ENCODE data around the gene THAP5.
A peak's percentile ranks its signal among the peaks of the same experiment; 100 is the strongest.

THAP5 gene

DNA sequence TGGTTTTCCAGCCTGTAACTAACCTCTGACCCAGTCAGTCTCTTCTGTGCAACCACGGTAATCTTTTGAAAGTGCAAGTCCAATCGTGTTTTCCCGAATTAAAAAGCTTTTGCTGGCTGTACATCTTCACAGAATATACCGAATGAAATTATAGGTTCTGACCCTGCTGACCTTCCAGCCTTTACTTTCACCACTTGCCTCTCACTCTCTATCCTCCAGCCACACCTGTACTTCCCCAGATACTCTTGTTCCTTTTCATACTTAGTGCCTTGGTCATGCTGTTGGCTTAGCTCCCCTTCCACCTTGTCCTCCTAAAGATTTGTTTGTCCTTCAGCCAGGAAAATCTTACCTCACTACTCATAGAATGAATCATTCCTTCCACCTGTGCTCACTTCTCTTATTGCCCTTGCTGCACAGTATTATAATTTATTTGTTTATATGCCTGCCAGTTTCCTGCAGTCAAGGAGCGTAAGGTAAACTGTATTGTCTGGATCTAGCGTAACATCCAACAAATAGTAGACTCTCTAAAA, 41.3 kb downstream of the THAP5 start:
- no peak overlapping the region for H3K4me3 ChIP-seq (ENCODE audit: low read length)
- no peaks in the 10 kb centered on the region for H3K9me3 ChIP-seq (ENCODE audit: control insufficient read depth, low read length)
- H3K36me3 ChIP-seq (ENCODE audit: control insufficient read depth, insufficient read depth, low read length, severe bottlenecking): no peaks in the 10 kb centered on the region
- peaks cover 24% of the 10 kb centered on the region for H3K4me1 ChIP-seq (ENCODE audit: control insufficient read depth, insufficient read depth, low read length)
- H3K27me3 ChIP-seq (replicated peaks; ENCODE audit: control insufficient read depth, insufficient read depth, low read length): no peaks in the 10 kb centered on the region
- no peak for DNase-seq (ENCODE audit: low read depth)
- H3K9ac ChIP-seq (ENCODE audit: low read length): no peak overlapping the region

GRCh38 chr7:108526768-108527017, 42.8 kb downstream of the THAP5 start:
- DNase-seq (ENCODE audit: low read depth): no peak
- H3K9me3 ChIP-seq (ENCODE audit: control insufficient read depth, low read length): no peaks in the 10 kb centered on the region
- no peaks in the 10 kb centered on the region for H3K36me3 ChIP-seq (ENCODE audit: control insufficient read depth, insufficient read depth, low read length, severe bottlenecking)
- peak overlapping the region; percentile 94 for H3K9ac ChIP-seq (ENCODE audit: low read length)
- H3K27me3 ChIP-seq (replicated peaks; ENCODE audit: control insufficient read depth, insufficient read depth, low read length): no peaks in the 10 kb centered on the region
- H3K4me1 ChIP-seq (ENCODE audit: control insufficient read depth, insufficient read depth, low read length): peaks cover 35% of the 10 kb centered on the region
- H3K4me3 ChIP-seq (ENCODE audit: low read length): peak overlapping the region; percentile 96

DNA sequence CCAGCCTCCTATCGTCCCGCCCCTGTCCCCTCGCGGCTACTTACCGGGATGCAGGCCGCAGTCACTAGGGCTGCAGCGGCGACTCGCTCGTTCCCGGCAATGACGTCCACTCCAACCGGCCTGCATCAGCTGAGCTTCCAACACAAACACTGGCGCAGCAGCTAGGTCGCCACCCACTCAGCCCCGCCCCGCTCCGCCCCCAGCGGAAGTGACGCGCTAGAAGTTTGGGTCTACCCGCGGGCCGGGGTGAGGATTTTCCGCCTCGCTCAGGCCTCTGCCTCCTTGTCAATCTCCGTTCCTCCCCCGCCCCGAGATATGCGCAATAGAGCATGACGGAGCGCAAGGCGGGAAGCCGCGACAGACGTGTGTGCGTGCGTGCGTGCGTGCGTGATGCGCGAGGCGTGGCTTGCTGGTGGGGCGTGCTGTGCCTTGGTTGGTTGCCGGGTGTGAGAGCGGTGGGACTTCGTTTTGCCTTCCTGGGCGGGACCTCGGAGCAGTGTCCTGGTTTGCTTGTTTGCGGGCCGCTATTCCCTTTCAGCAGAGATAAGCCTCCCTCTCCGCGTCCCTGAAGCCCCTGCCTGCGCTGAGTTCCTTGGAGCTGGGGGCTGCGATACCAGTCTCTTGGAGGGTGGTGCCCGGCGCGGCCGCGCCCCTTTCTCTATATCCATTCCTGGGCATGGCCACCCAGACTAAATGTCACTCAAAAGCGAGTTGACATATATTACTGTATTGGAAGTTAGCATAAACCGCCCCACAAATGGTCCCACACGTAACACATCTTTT, 43.3 kb downstream of the THAP5 start, which contains the start of gene PNPLA8:
PNPLA8 (minus strand) TSS at position 151 of the 783 bp plus-strand sequence. CDS start 10,644 bp downstream, outside the sequence.
- Histone ChIP-seq H3K36me3 (ENCODE audit: control insufficient read depth, insufficient read depth, low read length, severe bottlenecking) (no peaks in the 10 kb centered on the region), H3K4me1 (ENCODE audit: control insufficient read depth, insufficient read depth, low read length) (peaks cover 35% of the 10 kb centered on the region), H3K4me3 (ENCODE audit: low read length) (peak within 1 kb of the TSS; percentile 96), H3K9me3 (ENCODE audit: control insufficient read depth, low read length) (no peaks in the 10 kb centered on the region), H3K9ac (ENCODE audit: low read length) (peak within 1 kb of the TSS; percentile 95), H3K27me3 (replicated peaks; ENCODE audit: control insufficient read depth, insufficient read depth, low read length) (no peaks in the 10 kb centered on the region)
- peak; percentile 100 for DNase-seq (ENCODE audit: low read depth)

DNA sequence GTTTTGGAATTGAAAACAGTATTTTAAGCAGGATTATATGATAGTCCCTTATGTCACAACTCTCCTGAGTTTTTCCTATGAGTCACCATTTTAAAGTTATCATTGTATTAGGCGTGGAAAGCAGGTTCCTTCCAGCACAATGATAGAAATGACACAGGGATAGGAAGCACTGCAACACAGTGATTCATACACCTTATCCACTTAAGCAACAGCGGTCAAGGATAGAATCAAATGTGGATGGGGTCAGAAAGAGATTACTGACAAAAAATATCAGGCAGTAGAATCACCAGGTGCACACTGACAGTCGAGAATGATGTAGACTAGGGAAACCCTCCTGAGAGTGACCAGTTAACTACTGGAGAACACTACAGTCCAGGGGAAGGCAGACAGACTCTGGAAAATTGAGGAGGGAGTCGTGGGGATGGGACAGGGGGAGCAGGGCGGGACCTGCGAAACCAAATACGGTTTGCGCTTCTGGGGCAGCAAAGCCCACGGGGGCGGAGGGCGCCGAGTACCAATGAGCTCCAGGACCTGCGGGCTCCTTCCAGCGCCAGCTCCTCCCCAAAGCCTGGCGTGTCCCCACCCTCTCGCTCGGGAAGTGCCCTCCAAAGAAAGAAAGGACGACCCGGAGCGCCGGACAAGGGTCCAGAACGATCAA, 44.0 kb downstream of the THAP5 start:
- Histone ChIP-seq H3K9ac (ENCODE audit: low read length) (peak overlapping the region; percentile 95), H3K36me3 (ENCODE audit: control insufficient read depth, insufficient read depth, low read length, severe bottlenecking) (peaks cover 3% of the 10 kb centered on the region), H3K4me3 (ENCODE audit: low read length) (peak overlapping the region; percentile 96), H3K27me3 (replicated peaks; ENCODE audit: control insufficient read depth, insufficient read depth, low read length) (no peaks in the 10 kb centered on the region), H3K4me1 (ENCODE audit: control insufficient read depth, insufficient read depth, low read length) (peaks cover 35% of the 10 kb centered on the region), H3K9me3 (ENCODE audit: control insufficient read depth, low read length) (no peaks in the 10 kb centered on the region)
- DNase-seq (ENCODE audit: low read depth): peak; percentile 88

DNA sequence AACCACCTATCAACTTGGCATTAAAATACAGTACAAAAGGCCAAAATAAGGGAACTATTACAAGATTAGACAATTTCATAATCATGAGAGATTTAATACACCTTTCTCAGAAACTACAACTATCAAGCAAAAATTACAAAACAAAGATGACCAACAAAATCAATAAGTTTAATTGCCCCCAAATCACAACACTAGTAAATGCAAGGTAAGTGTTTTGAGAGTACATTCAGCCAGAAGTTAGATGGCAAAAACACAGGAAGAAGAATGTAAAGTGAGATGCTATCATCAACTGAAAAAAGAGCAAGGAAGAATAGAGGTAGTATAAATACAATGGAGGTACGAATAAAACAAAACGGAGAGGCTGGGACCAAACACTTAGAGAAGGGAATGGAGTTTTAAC, 46.7 kb downstream of the THAP5 start:
- DNase-seq (ENCODE audit: low read depth): no peak
- H3K27me3 ChIP-seq (replicated peaks; ENCODE audit: control insufficient read depth, insufficient read depth, low read length): no peaks in the 10 kb centered on the region
- peaks cover 15% of the 10 kb centered on the region for H3K36me3 ChIP-seq (ENCODE audit: control insufficient read depth, insufficient read depth, low read length, severe bottlenecking)
- H3K4me3 ChIP-seq (ENCODE audit: low read length): peak overlapping the region; percentile 96
- peaks cover 45% of the 10 kb centered on the region for H3K4me1 ChIP-seq (ENCODE audit: control insufficient read depth, insufficient read depth, low read length)
- no peaks in the 10 kb centered on the region for H3K9me3 ChIP-seq (ENCODE audit: control insufficient read depth, low read length)
- H3K9ac ChIP-seq (ENCODE audit: low read length): no peak overlapping the region

GRCh38 chr7:108517951-108518350, 51.6 kb downstream of the THAP5 start:
- peaks cover 44% of the 10 kb centered on the region for H3K36me3 ChIP-seq (ENCODE audit: control insufficient read depth, insufficient read depth, low read length, severe bottlenecking)
- no peak for DNase-seq (ENCODE audit: low read depth)
- H3K9me3 ChIP-seq (ENCODE audit: control insufficient read depth, low read length): no peaks in the 10 kb centered on the region
- no peak overlapping the region for H3K9ac ChIP-seq (ENCODE audit: low read length)
- H3K27me3 ChIP-seq (replicated peaks; ENCODE audit: control insufficient read depth, insufficient read depth, low read length): no peaks in the 10 kb centered on the region
- H3K4me3 ChIP-seq (ENCODE audit: low read length): no peak overlapping the region
- H3K4me1 ChIP-seq (ENCODE audit: control insufficient read depth, insufficient read depth, low read length): peaks cover 31% of the 10 kb centered on the region

- Histone ChIP-seq H3K4me1 (ENCODE audit: control insufficient read depth, insufficient read depth, low read length) (peaks cover 23% of the 10 kb centered on the region), H3K9me3 (ENCODE audit: control insufficient read depth, low read length) (no peaks in the 10 kb centered on the region), H3K36me3 (ENCODE audit: control insufficient read depth, insufficient read depth, low read length, severe bottlenecking) (peaks cover 62% of the 10 kb centered on the region), H3K4me3 (ENCODE audit: low read length) (no peak overlapping the region), H3K9ac (ENCODE audit: low read length) (no peak overlapping the region), H3K27me3 (replicated peaks; ENCODE audit: control insufficient read depth, insufficient read depth, low read length) (no peaks in the 10 kb centered on the region)
- no peak for DNase-seq (ENCODE audit: low read depth)
These were observed 53.9 kb downstream of the THAP5 start for GRCh38 chr7:108515630-108516029.

DNA sequence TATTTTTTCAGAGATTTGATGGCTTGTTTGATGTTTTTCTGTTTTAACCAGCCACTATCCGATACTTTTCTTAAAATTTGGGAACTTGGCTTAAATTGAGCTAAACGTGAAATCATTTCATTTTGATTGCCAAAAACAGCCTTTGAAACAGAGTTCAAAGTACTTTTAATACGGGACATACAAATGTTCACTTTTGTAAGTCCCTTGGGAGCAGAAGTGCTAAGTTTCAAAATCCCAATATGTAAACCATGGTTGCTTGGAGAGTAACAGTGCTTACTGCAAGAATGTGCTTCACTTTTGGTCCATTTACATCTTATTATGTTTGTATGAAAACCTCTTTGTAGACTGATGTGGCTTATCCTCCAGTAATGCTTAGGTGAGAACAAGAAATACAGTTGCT, 54.5 kb downstream of the THAP5 start:
- Histone ChIP-seq H3K4me1 (ENCODE audit: control insufficient read depth, insufficient read depth, low read length) (peaks cover 19% of the 10 kb centered on the region), H3K36me3 (ENCODE audit: control insufficient read depth, insufficient read depth, low read length, severe bottlenecking) (peaks cover 67% of the 10 kb centered on the region), H3K9me3 (ENCODE audit: control insufficient read depth, low read length) (no peaks in the 10 kb centered on the region), H3K9ac (ENCODE audit: low read length) (no peak overlapping the region), H3K4me3 (ENCODE audit: low read length) (no peak overlapping the region), H3K27me3 (replicated peaks; ENCODE audit: control insufficient read depth, insufficient read depth, low read length) (no peaks in the 10 kb centered on the region)
- DNase-seq (ENCODE audit: low read depth): no peak
